ENCODE data around the gene E2F3.
"Not testable (repeated sequence)": the region's sequence is repeated elsewhere in the genome, so short reads cannot be mapped to it uniquely, and the experiment has no call there.

The E2F3 gene

GRCh38 chr6:20454204-20454824 lies 52.6 kb downstream of the E2F3 start:
- Histone ChIP-seq H3K36me3 (ENCODE audit: insufficient read depth, low read length) (0 out of 2 replicates have a peak, but pooled peaks cover 3% of the 10 kb centered on the region), H3K27ac (ENCODE audit: low read depth, low read length) (no peak overlapping the region), H3K27me3 (ENCODE audit: insufficient read depth, low read length) (no peaks in the 10 kb centered on the region), H3K9me3 (ENCODE audit: insufficient read depth, low read depth, low read length) (no peaks in the 10 kb centered on the region), H3K9ac (ENCODE audit: low read depth, low read length) (no peak overlapping the region), H3K4me3 (ENCODE audit: low read length) (no peak overlapping the region), H3K4me1 (ENCODE audit: insufficient read depth, low read length) (0 out of 2 replicates have a peak, but pooled peaks cover 6% of the 10 kb centered on the region)
- 93% methylated on average over 4 of the region's 4 CpGs for WGBS

- Histone ChIP-seq H3K36me3 (ENCODE audit: insufficient read depth, low read length) (peaks cover 6% of the 10 kb centered on the region; the same call in 1 of the 2 replicates), H3K4me1 (ENCODE audit: insufficient read depth, low read length) (0 out of 2 replicates have a peak, but pooled peaks cover 6% of the 10 kb centered on the region)
These were observed 53.7 kb downstream of the E2F3 start for GRCh38 chr6:20455251-20455940.

GRCh38 chr6:20458027-20458894 lies 56.6 kb downstream of the E2F3 start:
- Histone ChIP-seq H3K36me3 (ENCODE audit: insufficient read depth, low read length) (peaks cover 8% of the 10 kb centered on the region; the same call in 1 of the 2 replicates), H3K9ac (ENCODE audit: low read depth, low read length) (no peak overlapping the region), H3K4me3 (ENCODE audit: low read length) (no peak overlapping the region), H3K9me3 (ENCODE audit: insufficient read depth, low read depth, low read length) (no peaks in the 10 kb centered on the region), H3K27ac (ENCODE audit: low read depth, low read length) (no peak overlapping the region), H3K4me1 (ENCODE audit: insufficient read depth, low read length) (0 out of 2 replicates have a peak, but pooled peaks cover 6% of the 10 kb centered on the region), H3K27me3 (ENCODE audit: insufficient read depth, low read length) (no peaks in the 10 kb centered on the region)
- over 99% methylated on average over 5 of the region's 8 CpGs for WGBS

More at GRCh38 chr6:20455251-20455940, 53.7 kb downstream of the E2F3 start:
- H3K27me3 ChIP-seq (ENCODE audit: insufficient read depth, low read length): no peaks in the 10 kb centered on the region
- WGBS: 94% methylated on average over 5 of the region's 5 CpGs
- H3K9ac ChIP-seq (ENCODE audit: low read depth, low read length): no peak overlapping the region
- H3K27ac ChIP-seq (ENCODE audit: low read depth, low read length): no peak overlapping the region
- H3K4me3 ChIP-seq (ENCODE audit: low read length): no peak overlapping the region
- H3K9me3 ChIP-seq (ENCODE audit: insufficient read depth, low read depth, low read length): no peaks in the 10 kb centered on the region

GRCh38 chr6:20459682-20460081 lies 58.0 kb downstream of the E2F3 start:
- peaks cover 11% of the 10 kb centered on the region; the same call in 1 of the 2 replicates for H3K36me3 ChIP-seq (ENCODE audit: insufficient read depth, low read length)
- no peak overlapping the region for H3K27ac ChIP-seq (ENCODE audit: low read depth, low read length)
- no peak overlapping the region for H3K9ac ChIP-seq (ENCODE audit: low read depth, low read length)
- peaks cover 9% of the 10 kb centered on the region; the same call in 1 of the 2 replicates for H3K4me1 ChIP-seq (ENCODE audit: insufficient read depth, low read length)
- 95% methylated on average over 6 of the region's 6 CpGs for WGBS
- no peaks in the 10 kb centered on the region for H3K9me3 ChIP-seq (ENCODE audit: insufficient read depth, low read depth, low read length)
- no peak overlapping the region for H3K4me3 ChIP-seq (ENCODE audit: low read length)
- H3K27me3 ChIP-seq (ENCODE audit: insufficient read depth, low read length): no peaks in the 10 kb centered on the region

GRCh38 chr6:20461576-20461975 lies 59.9 kb downstream of the E2F3 start:
- no peak overlapping the region for H3K27ac ChIP-seq (ENCODE audit: low read depth, low read length)
- no peaks in the 10 kb centered on the region for H3K9me3 ChIP-seq (ENCODE audit: insufficient read depth, low read depth, low read length)
- H3K27me3 ChIP-seq (ENCODE audit: insufficient read depth, low read length): no peaks in the 10 kb centered on the region
- H3K9ac ChIP-seq (ENCODE audit: low read depth, low read length): no peak overlapping the region
- no peak overlapping the region for H3K4me3 ChIP-seq (ENCODE audit: low read length)
- peaks cover 11% of the 10 kb centered on the region; the same call in 1 of the 2 replicates for H3K36me3 ChIP-seq (ENCODE audit: insufficient read depth, low read length)
- 87% methylated on average over 2 of the region's 6 CpGs for WGBS
- H3K4me1 ChIP-seq (ENCODE audit: insufficient read depth, low read length): peaks cover 13% of the 10 kb centered on the region; the same call in 1 of the 2 replicates

GRCh38 chr6:20463396-20463795 lies 61.7 kb downstream of the E2F3 start:
- Histone ChIP-seq H3K9me3 (ENCODE audit: insufficient read depth, low read depth, low read length) (no peaks in the 10 kb centered on the region), H3K27ac (ENCODE audit: low read depth, low read length) (no peak overlapping the region), H3K4me1 (ENCODE audit: insufficient read depth, low read length) (peaks cover 25% of the 10 kb centered on the region; the same call in 1 of the 2 replicates), H3K36me3 (ENCODE audit: insufficient read depth, low read length) (peaks cover 10% of the 10 kb centered on the region; the same call in 1 of the 2 replicates), H3K9ac (ENCODE audit: low read depth, low read length) (no peak overlapping the region), H3K27me3 (ENCODE audit: insufficient read depth, low read length) (no peaks in the 10 kb centered on the region), H3K4me3 (ENCODE audit: low read length) (no peak overlapping the region)
- WGBS: 94% methylated on average over 5 of the region's 5 CpGs

- Histone ChIP-seq H3K4me1 (ENCODE audit: insufficient read depth, low read length) (peaks cover 32% of the 10 kb centered on the region; the same call in 1 of the 2 replicates), H3K9me3 (ENCODE audit: insufficient read depth, low read depth, low read length) (no peaks in the 10 kb centered on the region), H3K9ac (ENCODE audit: low read depth, low read length) (no peak overlapping the region), H3K4me3 (ENCODE audit: low read length) (no peak overlapping the region), H3K27ac (ENCODE audit: low read depth, low read length) (peak overlapping the region; percentile 12; the same call in 1 of the 2 replicates), H3K27me3 (ENCODE audit: insufficient read depth, low read length) (no peaks in the 10 kb centered on the region), H3K36me3 (ENCODE audit: insufficient read depth, low read length) (peaks cover 14% of the 10 kb centered on the region; the same call in 1 of the 2 replicates)
- 96% methylated on average over 2 of the region's 2 CpGs for WGBS
These were observed 62.4 kb downstream of the E2F3 start for GRCh38 chr6:20464041-20464440.

- Histone ChIP-seq H3K27ac (ENCODE audit: low read depth, low read length) (no peak overlapping the region), H3K4me1 (ENCODE audit: insufficient read depth, low read length) (peaks cover 33% of the 10 kb centered on the region; the same call in 1 of the 2 replicates), H3K27me3 (ENCODE audit: insufficient read depth, low read length) (no peaks in the 10 kb centered on the region), H3K9me3 (ENCODE audit: insufficient read depth, low read depth, low read length) (no peaks in the 10 kb centered on the region), H3K36me3 (ENCODE audit: insufficient read depth, low read length) (peaks cover 14% of the 10 kb centered on the region; the same call in 1 of the 2 replicates), H3K9ac (ENCODE audit: low read depth, low read length) (no peak overlapping the region), H3K4me3 (ENCODE audit: low read length) (no peak overlapping the region)
- 92% methylated on average over 4 of the region's 4 CpGs for WGBS
These were observed 63.2 kb downstream of the E2F3 start for GRCh38 chr6:20464847-20465246.

GRCh38 chr6:20465616-20466015 lies 63.9 kb downstream of the E2F3 start:
- H3K27ac ChIP-seq (ENCODE audit: low read depth, low read length); H3K9ac ChIP-seq (ENCODE audit: low read depth, low read length); H3K4me3 ChIP-seq (ENCODE audit: low read length); H3K27me3 ChIP-seq (ENCODE audit: insufficient read depth, low read length); H3K9me3 ChIP-seq (ENCODE audit: insufficient read depth, low read depth, low read length): not testable (repeated sequence)
- H3K36me3 ChIP-seq (ENCODE audit: insufficient read depth, low read length): peaks cover 11% of the 10 kb centered on the region; the same call in 1 of the 2 replicates
- H3K4me1 ChIP-seq (ENCODE audit: insufficient read depth, low read length): peaks cover 33% of the 10 kb centered on the region; the same call in 1 of the 2 replicates
- 96% methylated on average over 4 of the region's 4 CpGs for WGBS

GRCh38 chr6:20467437-20467836 lies 65.8 kb downstream of the E2F3 start:
- 86% methylated on average over 4 of the region's 4 CpGs for WGBS
- Histone ChIP-seq H3K27ac (ENCODE audit: low read depth, low read length) (peak overlapping the region; percentile 71; the same call in 1 of the 2 replicates), H3K27me3 (ENCODE audit: insufficient read depth, low read length) (no peaks in the 10 kb centered on the region), H3K36me3 (ENCODE audit: insufficient read depth, low read length) (peaks cover 11% of the 10 kb centered on the region; the same call in 1 of the 2 replicates), H3K4me3 (ENCODE audit: low read length) (peak overlapping the region; percentile 28; the same call in 1 of the 2 replicates), H3K9ac (ENCODE audit: low read depth, low read length) (no peak overlapping the region), H3K4me1 (ENCODE audit: insufficient read depth, low read length) (peaks cover 33% of the 10 kb centered on the region; the same call in 1 of the 2 replicates), H3K9me3 (ENCODE audit: insufficient read depth, low read depth, low read length) (no peaks in the 10 kb centered on the region)

Measured in HUES64 (cell line).